B cell (primary cell): ENCODE measurements around the gene BTK. TPM values are rescaled to one million over a fixed set of nuclear protein-coding genes. Genes with fewer than 3 reads are reported as not detected.
A peak's percentile ranks its signal among the peaks of the same experiment; 100 is the strongest.

Source experiments
- ATAC-seq: fragments of 200-7000 bp; cut with Tn5 transposase; one replicate; pipeline ENCODE4 v1.10.0; 2021; ENCODE audit warnings: low read depth, mild to moderate bottlenecking, moderate number of reproducible peaks, moderate library complexity
- CTCF ChIA-PET: fragments of 350-600 bp; sonication (Branson Sonifier 250); formaldehyde crosslinking; loops from one replicate; lab custom pipeline; 2021; ENCODE audit warnings: antibody characterized with exemption, inconsistent platforms; lab: Charles Lee
- POLR2A ChIA-PET: fragments of 350-600 bp; sonication (Branson Sonifier 250); formaldehyde crosslinking; loops from one replicate; lab custom pipeline; 2021; ENCODE audit warnings: antibody characterized with exemption; lab: Charles Lee
- DNase-seq: peaks from one replicate; pipeline ENCODE4 v3.0.0; 2013
- H2AFZ ChIP-seq: 2 replicates; pipeline ENCODE4 v1.6.1; 2012; ENCODE audit warnings: mild to moderate bottlenecking, low read depth, low read length; ENCODE audit not compliant: insufficient read depth, poor library complexity, severe bottlenecking
- H3K27ac ChIP-seq, 2 donors: 1 replicate in 1 of 2; 2 replicates in 1 of 2; pipeline ENCODE4 v1.5.1; 2012 to 2013; ENCODE audit warnings: low read length in 2 of 2, mild to moderate bottlenecking in 2 of 2, moderate library complexity in 1 of 2
- H3K27me3 ChIP-seq, 4 experiments: fragments of 200-600 bp in 1 of 4; sonication (generic) in 1 of 4; replicated peaks in 1 of 4; 1 replicate in 2 of 4; 2 replicates in 2 of 4; pipeline versions ENCODE4 v1.6.1 to v1.7.0; 2013 to 2016; ENCODE audit warnings: low read length in 3 of 4, mild to moderate bottlenecking in 2 of 4, mixed read lengths in 1 of 4, moderate library complexity in 1 of 4; ENCODE audit not compliant: insufficient read depth in 4 of 4, control insufficient read depth in 3 of 4; ENCODE audit errors: control extremely low read depth in 1 of 4
- H3K36me3 ChIP-seq, 2 experiments: replicated peaks in 1 of 2; 1 replicate in 1 of 2; 2 replicates in 1 of 2; pipeline versions ENCODE4 v1.6.1 to v1.7.1; 2013; ENCODE audit warnings: low read length in 1 of 2; ENCODE audit not compliant: insufficient read depth in 2 of 2, control insufficient read depth in 1 of 2; ENCODE audit errors: control extremely low read depth in 1 of 2, extremely low read depth in 1 of 2
- H3K4me1 ChIP-seq, 2 donors: fragments of 200-600 bp in 1 of 2; sonication (generic) in 1 of 2; 1 replicate in 1 of 2; 2 replicates in 1 of 2; pipeline versions ENCODE4 v1.5.1 to v1.6.1; 2013 to 2017; ENCODE audit warnings: low read length in 2 of 2; ENCODE audit not compliant: control insufficient read depth in 2 of 2, insufficient read depth in 2 of 2
- H3K4me2 ChIP-seq: replicated peaks from 2 replicates; pipeline ENCODE3; 2012; ENCODE audit warnings: mild to moderate bottlenecking, low read depth, low read length; ENCODE audit not compliant: poor library complexity, severe bottlenecking
- H3K4me3 ChIP-seq, 5 experiments: fragments of 200-600 bp in 1 of 5; sonication (generic) in 1 of 5; 1 replicate in 3 of 5; 2 replicates in 2 of 5; pipeline versions ENCODE4 v1.5.1 to v1.7.0; 2011 to 2016; ENCODE audit warnings: low read length in 4 of 5, mild to moderate bottlenecking in 4 of 5, low read depth in 2 of 5, control low read depth in 1 of 5, moderate library complexity in 1 of 5; ENCODE audit not compliant: insufficient read depth in 1 of 5; ENCODE audit errors: control extremely low read depth in 1 of 5, extremely low read depth in 1 of 5
- H3K79me2 ChIP-seq: fragments of 200-600 bp; sonication (generic); one replicate; pipeline ENCODE4 v1.6.0; 2016; ENCODE audit warnings: low read length; ENCODE audit not compliant: control insufficient read depth, insufficient read depth
- H3K9ac ChIP-seq: fragments of 200-600 bp; sonication (generic); 2 replicates; pipeline ENCODE4 v1.6.1; 2017; ENCODE audit warnings: mild to moderate bottlenecking, low read length, moderate library complexity
- H3K9me3 ChIP-seq, 3 donors: one replicate each; pipeline versions ENCODE4 v1.6.1 to v1.7.1; 2013; ENCODE audit warnings: low read length in 2 of 3; ENCODE audit not compliant: control insufficient read depth in 2 of 3, insufficient read depth in 1 of 3; ENCODE audit errors: control extremely low read depth in 1 of 3
- H4K20me1 ChIP-seq: 2 replicates; pipeline ENCODE4 v1.6.0; 2012; ENCODE audit warnings: mild to moderate bottlenecking, low read length; ENCODE audit not compliant: insufficient read depth, control insufficient read depth, poor library complexity, severe bottlenecking
- H3K27ac Mint-ChIP-seq: one replicate; pipeline ENCODE4 v1.8.0; 2021; ENCODE audit warnings: mixed read lengths
- H3K27me3 Mint-ChIP-seq: one replicate; pipeline ENCODE4 v1.8.0; 2021; ENCODE audit warnings: mixed read lengths
- H3K4me1 Mint-ChIP-seq: one replicate; pipeline ENCODE4 v1.8.0; 2021; ENCODE audit warnings: mixed read lengths
- H3K4me3 Mint-ChIP-seq: one replicate; pipeline ENCODE4 v1.8.0; 2021; ENCODE audit warnings: mixed read lengths
- H3K9me3 Mint-ChIP-seq: one replicate; pipeline ENCODE4 v1.8.0; 2022; ENCODE audit warnings: mixed read lengths; ENCODE audit not compliant: insufficient read depth
- CTCF ChIP-seq: fragments of 200-600 bp; IDR thresholded peaks from one replicate; pipeline ENCODE4 v1.8.0; 2022; ENCODE audit warnings: antibody characterized with exemption, mild to moderate bottlenecking
- EZH2 ChIP-seq: IDR thresholded peaks from 2 replicates; pipeline ENCODE4 v1.6.1; 2012; ENCODE audit warnings: borderline replicate concordance, low read depth, mild to moderate bottlenecking, moderate library complexity, low read length; ENCODE audit not compliant: insufficient read depth, poor library complexity, severe bottlenecking
- WGBS: methylation state at CpG from one replicate; pipeline ENCODE4 v1.1.5; 2013; ENCODE audit warnings: missing lambda C conversion rate; ENCODE audit not compliant: insufficient coverage; 5-methylcytosine and 5-hydroxymethylcytosine counted together
- intact Hi-C: fragments of 100-400 bp; cut with micrococcal nuclease; formaldehyde crosslinking; loops from one replicate; pipeline ENCODE4 v1.10.0; 2022
- polyA plus RNA-seq: library from polyadenylated mRNA; depleted of rRNA; stranded (reverse); fragments of >200 nt; gene quantifications from 2 replicates; pipeline ENCODE4 v1.2.3, GENCODE V29; 2012
- total RNA-seq, 2 donors: library from RNA; stranded (reverse); fragments of 120-200 nt in 1 of 2; gene quantifications; 1 replicate in 1 of 2; 2 replicates in 1 of 2; pipeline versions ENCODE4 v1.2.3 to v1.2.4, GENCODE V29; 2013 to 2022

The BTK gene
- total and polyA plus RNA-seq, 2 donors (not counting 1 experiment from before 2014, with no cell fraction given), result 166 to 235 TPM

- peaks cover 2 to 16% of the 10 kb centered on the region in 2 experiments for H3K36me3 ChIP-seq
- intact Hi-C loops, result loop anchor here (10.0 kb wide), 1 partner anchor 674 kb away; no protein-coding TSS in a partner anchor
- no peaks in the 10 kb centered on the region for H3K27me3 Mint-ChIP-seq
- peaks cover 59% of the 10 kb centered on the region for H3K79me2 ChIP-seq
- no peak for ATAC-seq
- H3K4me3 ChIP-seq, result no peak overlapping the region
- CTCF ChIA-PET, result no interaction called here
- POLR2A ChIA-PET, result no interaction called here
- H3K27me3 ChIP-seq, result no peaks in the 10 kb centered on the region
- no peak for DNase-seq
- peak overlapping the region; percentile 7 to 10 for H3K27ac ChIP-seq
- no peak for TF ChIP-seq EZH2
- no peak for TF ChIP-seq CTCF
- peak overlapping the region; percentile 59 for H3K4me3 Mint-ChIP-seq
- no peak overlapping the region for H3K9ac ChIP-seq
- peaks cover 52% of the 10 kb centered on the region for H3K4me1 Mint-ChIP-seq
- no peaks in the 10 kb centered on the region for H4K20me1 ChIP-seq
- no peaks in the 10 kb centered on the region for H3K9me3 Mint-ChIP-seq
- H3K9me3 ChIP-seq, result no peaks in the 10 kb centered on the region
- H3K4me2 ChIP-seq, result peak overlapping the region; percentile 1
- peaks cover 37 to 43% of the 10 kb centered on the region in 2 donors for H3K4me1 ChIP-seq
- no peak overlapping the region for H2AFZ ChIP-seq
- H3K27ac Mint-ChIP-seq, result no peak overlapping the region
- no CpG with 5 or more reads among the region's 7 CpGs for WGBS
Measured at GRCh38 chrX:101410461-101410860, 24.5 kb upstream of the BTK start.

- intact Hi-C loops, result loop anchor here (2.0 to 5.0 kb wide), 4 partner anchors 60 to 1243 kb away; partner anchors contain the start of genes GPRASP1, TIMM8A, TRMT2B and ZMAT1
- TF ChIP-seq EZH2 (no peak), CTCF (no peak)
- Histone ChIP-seq H3K4me1 (peaks cover 30 to 34% of the 10 kb centered on the region in 2 donors), H3K36me3 (peaks cover 2 to 16% of the 10 kb centered on the region in 2 experiments), H4K20me1 (no peaks in the 10 kb centered on the region), H3K4me2 (peak overlapping the region; percentile 77), H2AFZ (no peak overlapping the region), H3K27me3 (no peaks in the 10 kb centered on the region), H3K4me3 (peak overlapping the region; percentile 68 to 85 (median 75)), H3K9ac (peak overlapping the region; percentile 82), H3K79me2 (peaks cover 60% of the 10 kb centered on the region), H3K9me3 (no peaks in the 10 kb centered on the region), H3K27ac (peak overlapping the region; percentile 96 to 98)
- ChIA-PET POLR2A (no interaction called here), CTCF (no interaction called here)
- Mint-ChIP-seq H3K4me1 (peaks cover 45% of the 10 kb centered on the region), H3K9me3 (no peaks in the 10 kb centered on the region), H3K27me3 (no peaks in the 10 kb centered on the region), H3K4me3 (peak overlapping the region; percentile 99), H3K27ac (peak overlapping the region; percentile 100)
- WGBS, result no CpG with 5 or more reads among the region's 6 CpGs
- DNase-seq, result no peak
- ATAC-seq, result no peak
Measured at GRCh38 chrX:101409043-101409442, 23.1 kb upstream of the BTK start.
